Adrenal gland (tissue), 12 donors: ENCODE measurements around the gene ICAM2. TPM values are rescaled to one million over a fixed set of nuclear protein-coding genes. Genes with fewer than 3 reads are reported as not detected.

Experiments used
- DNase-seq, 7 donors: peaks; one replicate each; pipeline ENCODE4 v3.0.0-alpha.2; 2019 to 2020
- H3K27ac ChIP-seq, 5 donors: fragments of 200-600 bp; sonication (generic) in 4 of 5; 1 replicate in 3 of 5; 2 replicates in 2 of 5; pipeline versions ENCODE4 v1.5.1 to v1.8.0; 2016 to 2020; ENCODE audit warnings: mild to moderate bottlenecking in 1 of 5
- H3K27me3 ChIP-seq: fragments of 200-600 bp; 2 replicates; pipeline ENCODE4 v1.8.0; 2021
- H3K36me3 ChIP-seq, 2 donors: fragments of 200-600 bp; replicated peaks in 1 of 2; 1 replicate in 1 of 2; 2 replicates in 1 of 2; pipeline versions ENCODE4 v1.5.1 to v1.8.0; 2018 to 2022
- H3K4me1 ChIP-seq, 2 donors: fragments of 200-600 bp; replicated peaks in 1 of 2; 1 replicate in 1 of 2; 2 replicates in 1 of 2; pipeline versions ENCODE4 v1.5.1 to v1.8.0; 2018 to 2021
- H3K4me3 ChIP-seq, 4 donors: fragments of 200-600 bp; sonication (generic) in 3 of 4; one replicate each; pipeline ENCODE4 v1.5.1; 2016 to 2018
- H3K9me3 ChIP-seq, 3 donors: fragments of 200-600 bp; sonication (generic) in 1 of 3; replicated peaks in 1 of 3; 1 replicate in 2 of 3; 2 replicates in 1 of 3; pipeline versions ENCODE4 v1.5.1 to v1.8.0; 2016 to 2021
- CTCF ChIP-seq, 6 experiments: fragments of 450-650 bp in 4 of 6; fragments of 200-600 bp in 2 of 6; sonication (generic) in 1 of 6; IDR thresholded peaks; 1 replicate in 5 of 6; 2 replicates in 1 of 6; pipeline versions ENCODE4 v1.5.1 to v1.8.0; 2016 to 2021; ENCODE audit warnings: antibody characterized with exemption in 6 of 6, mild to moderate bottlenecking in 2 of 6, moderate library complexity in 1 of 6
- POLR2A ChIP-seq, 2 donors: fragments of 450-650 bp; IDR thresholded peaks; one replicate each; pipeline ENCODE4 v1.6.1; 2017; ENCODE audit warnings: antibody characterized with exemption in 2 of 2, mild to moderate bottlenecking in 2 of 2, moderate library complexity in 1 of 2
- WGBS, 4 donors: extraction: QIAGEN DNeasy Blood & Tissue Kit in 2 of 4; methylation state at CpG; one replicate each; pipeline versions ENCODE4 v1.1.5 to v1.1.7; 2013 to 2017; 5-methylcytosine and 5-hydroxymethylcytosine counted together
- intact Hi-C, 2 donors: fragments of 100-400 bp; cut with DNase I; formaldehyde crosslinking; loops; one replicate each; pipeline versions ENCODE4 v1.14.1 to v1.15.0; 2022 to 2023
- polyA plus RNA-seq, 3 donors: library from polyadenylated mRNA; stranded (reverse); fragments of 200-250 nt in 2 of 3; fragments of 350-450 nt in 1 of 3; fragmentation: Illumina TruSeq in 1 of 3; extraction: RNeasy Lipid Tissue Mini Kit (QIAGEN cat#74804) in 1 of 3; gene quantifications; one replicate each; pipeline ENCODE4 v1.2.3, GENCODE V29; 2013 to 2014
- total RNA-seq, 9 donors: library from RNA; depleted of rRNA in 4 of 9; stranded (reverse); fragments of >200 nt in 4 of 9; fragments of 120-200 nt in 1 of 9; fragmentation: NEBNext Ultra II Directional in 1 of 9; extraction: Animal tissue kit (Norgen Biotek cat#: 25700) in 1 of 9; gene quantifications; one replicate each; pipeline versions ENCODE4 v1.1.0 to v1.2.4, GENCODE V29; 2013 to 2023
- donor health status: healthy with polysubstance abuse.
- donor health status: Bipolar disorder and iron deficiency.
- donor health status: DM: yes; HTN: yes; CAD: no.
- donor health status: DM: no; HTN: no; CAD: no.
- donor health status: DM: no; HTN: no; CAD: no.
- donor health status: DM: yes; HTN: yes; CAD: no.

Gene ICAM2
- total and polyA plus RNA-seq, 12 donors, result 9.6 to 42.2 (median 20.9) TPM

- Histone ChIP-seq H3K4me1 (no peaks in the 10 kb centered on the region), H3K36me3 (peaks cover 0 to 96% of the 10 kb centered on the region in 2 donors), H3K9me3 (no peaks in the 10 kb centered on the region), H3K4me3 (no peak overlapping the region), H3K27ac (peak overlapping the region in 1 of 5 donors; percentile 21), H3K27me3 (no peaks in the 10 kb centered on the region)
- 81 to 88% (median 84%) methylated on average over 12 to 22 of the region's 22 CpGs for WGBS, 4 donors
- DNase-seq, result no peak
- intact Hi-C loops, result no loop called here
- TF ChIP-seq POLR2A (IDR thresholded peaks at IDR 0.05) (no peak), CTCF (IDR thresholded peaks at IDR 0.05) (peak in 1 of 6 experiments; percentile 10)
Measured at GRCh38 chr17:64055183-64056142, 35.0 kb upstream of the ICAM2 start.

GRCh38 chr17:64054304-64054703, 33.9 kb upstream of the ICAM2 start:
- H3K27ac ChIP-seq, result no peak overlapping the region
- no peaks in the 10 kb centered on the region for H3K9me3 ChIP-seq
- H3K36me3 ChIP-seq, result peaks cover 0 to 96% of the 10 kb centered on the region in 2 donors
- TF ChIP-seq POLR2A (IDR thresholded peaks at IDR 0.05) (no peak), CTCF (IDR thresholded peaks at IDR 0.05) (no peak)
- 88 to 92% (median 90%) methylated on average over 15 to 21 of the region's 21 CpGs for WGBS, 4 donors
- H3K27me3 ChIP-seq, result no peaks in the 10 kb centered on the region
- no peak for DNase-seq
- no peaks in the 10 kb centered on the region for H3K4me1 ChIP-seq
- no peak overlapping the region for H3K4me3 ChIP-seq
- intact Hi-C loops, result no loop called here

- 89 to 93% (median 91%) methylated on average over 8 to 10 of the region's 10 CpGs for WGBS, 4 donors
- H3K9me3 ChIP-seq, result no peaks in the 10 kb centered on the region
- no peak overlapping the region for H3K4me3 ChIP-seq
- no peak overlapping the region for H3K27ac ChIP-seq
- intact Hi-C loops, result no loop called here
- H3K36me3 ChIP-seq, result peaks cover 0 to 97% of the 10 kb centered on the region in 2 donors
- DNase-seq, result no peak
- TF ChIP-seq CTCF (IDR thresholded peaks at IDR 0.05) (no peak), POLR2A (IDR thresholded peaks at IDR 0.05) (no peak)
- no peaks in the 10 kb centered on the region for H3K27me3 ChIP-seq
- H3K4me1 ChIP-seq, result no peaks in the 10 kb centered on the region
Measured at GRCh38 chr17:64053101-64053500, 32.7 kb upstream of the ICAM2 start.

GRCh38 chr17:64051153-64051552, 30.7 kb upstream of the ICAM2 start:
- Histone ChIP-seq H3K27me3 (no peaks in the 10 kb centered on the region), H3K36me3 (peaks cover 0 to 99% of the 10 kb centered on the region in 2 donors), H3K4me3 (no peak overlapping the region), H3K4me1 (no peaks in the 10 kb centered on the region), H3K27ac (no peak overlapping the region), H3K9me3 (no peaks in the 10 kb centered on the region)
- 35 to 54% (median 53%) methylated on average over 1 of the region's 1 CpG for WGBS, 4 donors
- intact Hi-C loops, result no loop called here
- DNase-seq, result no peak
- no peak for TF ChIP-seq CTCF (IDR thresholded peaks at IDR 0.05)
- no peak for TF ChIP-seq POLR2A (IDR thresholded peaks at IDR 0.05)
